H1 (cell line): ENCODE measurements around the gene ZGRF1. TPM values are rescaled to one million over a fixed set of nuclear protein-coding genes. Genes with fewer than 3 reads are reported as not detected.

ENCODE experiments used
- CTBP2 ChIP-seq: IDR thresholded peaks from 2 replicates; pipeline ENCODE4 v1.7.0; 2011; ENCODE audit warnings: borderline replicate concordance, mild to moderate bottlenecking, moderate library complexity, mixed read lengths, low read length; ENCODE audit not compliant: insufficient read depth, insufficient read length
- EZH2 ChIP-seq: fragments of 200-600 bp; sonication (generic); IDR thresholded peaks from 2 replicates; pipeline ENCODE4 v1.7.1; 2012; ENCODE audit warnings: low read depth, mild to moderate bottlenecking, moderate library complexity, low read length, inconsistent platforms; ENCODE audit not compliant: severe bottlenecking
- JUN ChIP-seq: IDR thresholded peaks from 2 replicates; pipeline ENCODE4 v1.6.1; 2011; ENCODE audit warnings: low read depth, mild to moderate bottlenecking, improper control_type of control experiment, low read length
- JUND ChIP-seq: IDR thresholded peaks from 2 replicates; pipeline ENCODE4 v1.6.1; 2011; ENCODE audit warnings: mild to moderate bottlenecking, improper control_type of control experiment, low read length
- NANOG ChIP-seq: IDR thresholded peaks from 2 replicates; pipeline ENCODE4 v1.6.1; 2011; ENCODE audit warnings: low read length, low read depth, mild to moderate bottlenecking, inconsistent platforms; ENCODE audit not compliant: insufficient read depth, poor library complexity, severe bottlenecking
- NRF1 ChIP-seq: IDR thresholded peaks from 2 replicates; pipeline ENCODE4 v1.6.1; 2011; ENCODE audit warnings: mild to moderate bottlenecking, low read depth, low read length, improper control_type of control experiment
- POLR2AphosphoS5 ChIP-seq: IDR thresholded peaks from 2 replicates; pipeline ENCODE4 v1.6.1; 2011; ENCODE audit warnings: low read depth, low read length
- SP1 ChIP-seq: IDR thresholded peaks from 2 replicates; pipeline ENCODE4 v1.6.1; 2011; ENCODE audit warnings: low read depth, low read length
- SP4 ChIP-seq: IDR thresholded peaks from 2 replicates; pipeline ENCODE4 v1.6.1; 2012; ENCODE audit warnings: low read length, inconsistent platforms
- TCF12 ChIP-seq: IDR thresholded peaks from 2 replicates; pipeline ENCODE4 v1.6.1; 2011; ENCODE audit warnings: low read depth, mild to moderate bottlenecking, low read length
- ZNF274 ChIP-seq: IDR thresholded peaks from 2 replicates; pipeline ENCODE4 v1.7.0; 2012; ENCODE audit warnings: low read length, borderline replicate concordance; ENCODE audit errors: extremely low read depth
- polyA plus RNA-seq, 7 experiments: library from polyadenylated mRNA; depleted of rRNA in 3 of 7; stranded (reverse) in 5 of 7; unstranded in 2 of 7; fragments of >200 nt in 5 of 7; fragments of 200-250 nt in 2 of 7; gene quantifications; 1 replicate in 5 of 7; 2 replicates in 1 of 7; 4 replicates in 1 of 7; pipeline versions ENCODE4 v1.2.1 to v1.2.3, GENCODE V29; 2011 to 2013; ENCODE audit warnings: missing spikeins in 2 of 7, mixed read lengths in 2 of 7
- total RNA-seq: library from RNA; stranded (reverse); fragmentation: NEBNext Ultra II Directional; extraction: Animal tissue kit (Norgen Biotek cat#: 25700); gene quantifications from 2 replicates; pipeline ENCODE4 v1.2.1, GENCODE V29; 2021
- TF ChIP-seq, protein P1 (sequence below): IDR thresholded peaks from 2 replicates; pipeline ENCODE4 v1.6.1; 2012; ENCODE audit warnings: inconsistent platforms
- TF ChIP-seq, protein P2 (sequence below): IDR thresholded peaks from 2 replicates; pipeline ENCODE4 v1.6.1; 2011; ENCODE audit warnings: low read length, improper control_type of control experiment

ZGRF1 gene
- total and polyA plus RNA-seq, 2 of the 8 experiments (the other 6 are each of a cell fraction or from before 2014, with no cell fraction given), result 12.0 to 44.6 TPM

- TF ChIP-seq, protein P1, sequence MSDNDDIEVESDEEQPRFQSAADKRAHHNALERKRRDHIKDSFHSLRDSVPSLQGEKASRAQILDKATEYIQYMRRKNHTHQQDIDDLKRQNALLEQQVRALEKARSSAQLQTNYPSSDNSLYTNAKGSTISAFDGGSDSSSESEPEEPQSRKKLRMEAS, result no peak
- no peak for TF ChIP-seq EZH2
- TF ChIP-seq NRF1, result no peak
- TF ChIP-seq POLR2AphosphoS5, result peak; percentile 98
- TF ChIP-seq NANOG, result no peak
- no peak for TF ChIP-seq JUN
- TF ChIP-seq CTBP2, result no peak
- no peak for TF ChIP-seq JUND
- TF ChIP-seq SP1, result no peak
- TF ChIP-seq, protein P2, sequence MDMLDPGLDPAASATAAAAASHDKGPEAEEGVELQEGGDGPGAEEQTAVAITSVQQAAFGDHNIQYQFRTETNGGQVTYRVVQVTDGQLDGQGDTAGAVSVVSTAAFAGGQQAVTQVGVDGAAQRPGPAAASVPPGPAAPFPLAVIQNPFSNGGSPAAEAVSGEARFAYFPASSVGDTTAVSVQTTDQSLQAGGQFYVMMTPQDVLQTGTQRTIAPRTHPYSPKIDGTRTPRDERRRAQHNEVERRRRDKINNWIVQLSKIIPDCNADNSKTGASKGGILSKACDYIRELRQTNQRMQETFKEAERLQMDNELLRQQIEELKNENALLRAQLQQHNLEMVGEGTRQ, result no peak
- TF ChIP-seq SP4, result no peak
- TF ChIP-seq TCF12, result no peak
- TF ChIP-seq ZNF274, result no peak
Observed at GRCh38 chr4:112647785-112648184, 11.1 kb upstream of the ZGRF1 start (continued).
